ENCODE data around the gene FABP6.

GRCh38 chr5:160251406-160252155 lies 22.3 kb downstream of the FABP6 start:
- TF ChIP-seq CSDC2 (CRISPR knock-in tag; IDR thresholded peaks at IDR 0.05): no peak
- TF ChIP-seq ZNF8 (CRISPR knock-in tag; IDR thresholded peaks at IDR 0.05): no peak
- TF ChIP-seq, protein P1, sequence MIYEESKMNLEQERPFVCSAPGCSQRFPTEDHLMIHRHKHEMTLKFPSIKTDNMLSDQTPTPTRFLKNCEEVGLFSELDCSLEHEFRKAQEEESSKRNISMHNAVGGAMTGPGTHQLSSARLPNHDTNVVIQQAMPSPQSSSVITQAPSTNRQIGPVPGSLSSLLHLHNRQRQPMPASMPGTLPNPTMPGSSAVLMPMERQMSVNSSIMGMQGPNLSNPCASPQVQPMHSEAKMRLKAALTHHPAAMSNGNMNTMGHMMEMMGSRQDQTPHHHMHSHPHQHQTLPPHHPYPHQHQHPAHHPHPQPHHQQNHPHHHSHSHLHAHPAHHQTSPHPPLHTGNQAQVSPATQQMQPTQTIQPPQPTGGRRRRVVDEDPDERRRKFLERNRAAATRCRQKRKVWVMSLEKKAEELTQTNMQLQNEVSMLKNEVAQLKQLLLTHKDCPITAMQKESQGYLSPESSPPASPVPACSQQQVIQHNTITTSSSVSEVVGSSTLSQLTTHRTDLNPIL (CRISPR knock-in tag; IDR thresholded peaks at IDR 0.05; ENCODE audit: low read depth): no peak
- no peak for TF ChIP-seq RARB (CRISPR knock-in tag; IDR thresholded peaks at IDR 0.05)
- TF ChIP-seq ESRRG (CRISPR knock-in tag; IDR thresholded peaks at IDR 0.05): no peak
- no peak for TF ChIP-seq ZC3H10 (CRISPR knock-in tag; IDR thresholded peaks at IDR 0.05)
- TF ChIP-seq BACH2 (CRISPR knock-in tag; IDR thresholded peaks at IDR 0.05; ENCODE audit: borderline replicate concordance): no peak
- TF ChIP-seq ZNF70 (CRISPR knock-in tag; IDR thresholded peaks at IDR 0.05): no peak

All from SK-N-SH treated with all-trans-retinoic acid at 6 μM for 48 hours (cell line).